CD4-positive, alpha-beta T cell treated with Interleukin-21 for 1 hour (primary cell): ENCODE data around the gene PRDM16.

Experiments
- DNase-seq: peaks from one replicate; pipeline ENCODE4 v3.0.0-alpha.2; 2020

Gene PRDM16

GRCh38 chr1:3429766-3430165 is 360.8 kb downstream of the PRDM16 start:
- no peak for DNase-seq

GRCh38 chr1:3430406-3430805 is 361.4 kb downstream of the PRDM16 start:
- DNase-seq = no peak

- DNase-seq = no peak
Measured at GRCh38 chr1:3430820-3431219, 361.8 kb downstream of the PRDM16 start.

GRCh38 chr1:3431266-3431665 is 362.3 kb downstream of the PRDM16 start:
- no peak for DNase-seq

- no peak for DNase-seq
Measured at GRCh38 chr1:3431686-3432085, 362.7 kb downstream of the PRDM16 start.

- no peak for DNase-seq
Measured at GRCh38 chr1:3432306-3432705, 363.3 kb downstream of the PRDM16 start.

GRCh38 chr1:3433076-3433475 is 364.1 kb downstream of the PRDM16 start:
- no peak for DNase-seq

GRCh38 chr1:3433596-3434320 is 364.8 kb downstream of the PRDM16 start:
- DNase-seq = no peak

GRCh38 chr1:3434406-3435110 is 365.6 kb downstream of the PRDM16 start:
- DNase-seq = no peak

- no peak for DNase-seq
Measured at GRCh38 chr1:3435666-3436065, 366.7 kb downstream of the PRDM16 start.

GRCh38 chr1:3436451-3436850 is 367.4 kb downstream of the PRDM16 start:
- DNase-seq = no peak

GRCh38 chr1:3436901-3437300 is 367.9 kb downstream of the PRDM16 start:
- no peak for DNase-seq

- no peak for DNase-seq
Measured at GRCh38 chr1:3438661-3439180, 369.7 kb downstream of the PRDM16 start.

- no peak for DNase-seq
Measured at GRCh38 chr1:3439346-3440299, 370.6 kb downstream of the PRDM16 start.

- DNase-seq = no peak
Measured at GRCh38 chr1:3440300-3440681, 371.3 kb downstream of the PRDM16 start.

GRCh38 chr1:3440711-3441409 is 371.9 kb downstream of the PRDM16 start:
- DNase-seq = no peak

- no peak for DNase-seq
Measured at GRCh38 chr1:3441410-3441847, 372.4 kb downstream of the PRDM16 start.

GRCh38 chr1:3441880-3442279 is 372.9 kb downstream of the PRDM16 start:
- DNase-seq = no peak

- DNase-seq = no peak
Measured at GRCh38 chr1:3442331-3442730, 373.3 kb downstream of the PRDM16 start.

- no peak for DNase-seq
Measured at GRCh38 chr1:3442901-3443300, 373.9 kb downstream of the PRDM16 start.

- DNase-seq = no peak
Measured at GRCh38 chr1:3443807-3444206, 374.8 kb downstream of the PRDM16 start.

GRCh38 chr1:3444298-3444697 is 375.3 kb downstream of the PRDM16 start:
- no peak for DNase-seq

GRCh38 chr1:3444736-3445135 is 375.7 kb downstream of the PRDM16 start:
- no peak for DNase-seq
